ENCODE data around the gene KMT2C.
"Not testable (repeated sequence)": the region's sequence is repeated elsewhere in the genome, so short reads cannot be mapped to it uniquely, and the experiment has no call there.

DNA sequence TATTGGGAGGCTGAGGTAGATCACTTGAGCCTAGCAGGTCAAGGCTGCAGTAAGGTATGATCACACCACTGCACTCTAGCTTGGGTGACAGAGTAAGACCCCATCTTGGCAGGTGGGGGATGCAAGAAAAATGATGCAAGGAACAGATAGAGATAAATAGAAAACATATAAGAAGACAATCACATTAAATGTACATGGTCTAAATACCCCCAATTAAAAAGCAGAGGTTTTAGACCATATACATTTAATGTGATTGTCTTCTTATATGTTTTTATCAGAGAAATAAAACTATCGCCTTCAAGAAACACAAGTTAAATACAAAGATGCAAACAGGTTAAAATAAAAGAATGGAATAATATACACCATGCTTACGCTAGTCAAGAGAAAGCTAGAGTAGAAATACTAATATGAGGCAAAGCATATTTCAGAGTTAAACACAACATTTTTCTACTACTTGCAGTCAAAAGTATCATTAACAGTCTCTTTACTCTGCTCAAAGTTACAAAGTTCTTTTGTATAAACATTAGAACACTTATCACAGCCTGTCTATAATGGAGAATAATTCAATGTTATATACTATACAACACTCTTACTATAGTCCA is 136.2 kb downstream of the KMT2C start:
- TF ChIP-seq, protein P1, sequence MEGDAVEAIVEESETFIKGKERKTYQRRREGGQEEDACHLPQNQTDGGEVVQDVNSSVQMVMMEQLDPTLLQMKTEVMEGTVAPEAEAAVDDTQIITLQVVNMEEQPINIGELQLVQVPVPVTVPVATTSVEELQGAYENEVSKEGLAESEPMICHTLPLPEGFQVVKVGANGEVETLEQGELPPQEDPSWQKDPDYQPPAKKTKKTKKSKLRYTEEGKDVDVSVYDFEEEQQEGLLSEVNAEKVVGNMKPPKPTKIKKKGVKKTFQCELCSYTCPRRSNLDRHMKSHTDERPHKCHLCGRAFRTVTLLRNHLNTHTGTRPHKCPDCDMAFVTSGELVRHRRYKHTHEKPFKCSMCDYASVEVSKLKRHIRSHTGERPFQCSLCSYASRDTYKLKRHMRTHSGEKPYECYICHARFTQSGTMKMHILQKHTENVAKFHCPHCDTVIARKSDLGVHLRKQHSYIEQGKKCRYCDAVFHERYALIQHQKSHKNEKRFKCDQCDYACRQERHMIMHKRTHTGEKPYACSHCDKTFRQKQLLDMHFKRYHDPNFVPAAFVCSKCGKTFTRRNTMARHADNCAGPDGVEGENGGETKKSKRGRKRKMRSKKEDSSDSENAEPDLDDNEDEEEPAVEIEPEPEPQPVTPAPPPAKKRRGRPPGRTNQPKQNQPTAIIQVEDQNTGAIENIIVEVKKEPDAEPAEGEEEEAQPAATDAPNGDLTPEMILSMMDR (IDR thresholded peaks at IDR 0.05; ENCODE audit: borderline replicate concordance, extremely low read depth, low read length, poor library complexity, severe bottlenecking), result not testable (repeated sequence)
- TF ChIP-seq EZH2 (IDR thresholded peaks at IDR 0.05; ENCODE audit: borderline replicate concordance, low read depth, low read length, severe bottlenecking), result not testable (repeated sequence)

All from DND-41 (cell line).